HG03139 (cell line): ENCODE results near the gene CNIH2.
"Not testable (repeated sequence)": the region's sequence is repeated elsewhere in the genome, so short reads cannot be mapped to it uniquely, and the experiment has no call there.

ENCODE experiments used
- ATAC-seq: cut with Tn5 transposase; IDR thresholded peaks from one replicate; pipeline ENCODE4 v1.9.1; 2021; ENCODE audit not compliant: unreplicated experiment

Gene CNIH2

DNA sequence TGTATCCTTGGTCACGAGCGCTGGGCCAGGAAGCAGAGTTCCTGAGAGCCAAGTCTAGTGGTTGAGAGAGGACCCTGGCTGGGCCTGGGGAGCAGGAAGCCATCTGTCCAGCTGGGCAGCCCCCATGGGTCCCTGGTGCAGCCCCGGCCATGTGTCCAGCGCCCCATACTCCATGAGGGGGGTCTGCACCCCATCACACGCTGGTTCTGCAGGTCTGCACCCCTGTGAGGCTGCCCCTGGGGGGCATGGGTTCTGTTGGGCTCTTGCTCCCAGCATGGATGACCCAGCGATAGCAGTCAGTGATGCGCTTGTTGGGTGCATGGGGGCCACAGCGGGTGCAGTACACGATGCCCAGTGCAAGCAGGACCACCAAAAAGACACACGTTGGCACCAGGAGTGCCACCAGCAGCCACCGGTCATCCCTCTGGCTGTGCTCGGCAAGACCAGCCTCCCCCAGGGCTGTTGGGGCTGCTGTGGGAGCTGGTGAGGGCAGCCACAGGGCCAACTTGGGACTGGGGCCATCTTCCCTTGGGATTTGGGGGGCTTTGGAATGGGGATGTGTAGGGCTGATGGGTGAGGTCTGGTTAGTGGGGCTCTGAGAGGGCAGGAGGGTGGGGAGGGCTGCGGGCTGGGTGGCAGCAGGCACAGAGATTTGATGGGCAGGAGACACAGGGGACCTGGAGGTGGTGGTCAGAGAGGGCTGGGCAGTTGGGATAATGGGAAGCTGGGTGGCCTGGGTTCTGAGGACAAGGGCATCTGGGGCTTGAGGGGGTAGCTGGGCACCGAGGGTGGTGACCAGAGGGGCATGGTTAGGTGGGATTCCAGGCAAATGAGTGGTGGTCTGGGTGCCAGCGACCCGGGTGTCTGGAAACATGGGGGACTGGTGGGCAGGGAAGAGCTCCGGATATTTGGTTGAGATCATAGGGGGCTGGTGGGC lies 36.9 kb downstream of the CNIH2 start:
- no peak for ATAC-seq

DNA sequence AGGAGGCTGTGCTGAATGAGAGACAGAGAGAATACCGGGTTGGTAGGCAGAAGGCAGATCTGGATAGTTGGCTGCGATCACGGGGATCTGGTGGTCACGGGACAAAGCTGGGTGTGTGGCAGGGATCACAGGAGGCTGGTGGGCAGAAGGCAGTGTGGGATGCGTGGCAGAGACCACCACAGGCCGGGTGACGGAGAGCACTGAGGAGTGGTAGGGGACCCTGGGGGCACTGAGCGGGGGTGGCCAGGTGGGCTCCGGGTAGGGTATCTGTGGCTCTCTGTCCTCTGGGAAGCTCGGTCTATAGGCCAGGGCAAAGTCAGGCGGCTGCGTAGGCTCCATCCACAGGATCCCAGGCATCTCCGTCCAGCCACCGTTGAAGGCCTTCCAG lies 37.5 kb downstream of the CNIH2 start:
- no peak for ATAC-seq

DNA sequence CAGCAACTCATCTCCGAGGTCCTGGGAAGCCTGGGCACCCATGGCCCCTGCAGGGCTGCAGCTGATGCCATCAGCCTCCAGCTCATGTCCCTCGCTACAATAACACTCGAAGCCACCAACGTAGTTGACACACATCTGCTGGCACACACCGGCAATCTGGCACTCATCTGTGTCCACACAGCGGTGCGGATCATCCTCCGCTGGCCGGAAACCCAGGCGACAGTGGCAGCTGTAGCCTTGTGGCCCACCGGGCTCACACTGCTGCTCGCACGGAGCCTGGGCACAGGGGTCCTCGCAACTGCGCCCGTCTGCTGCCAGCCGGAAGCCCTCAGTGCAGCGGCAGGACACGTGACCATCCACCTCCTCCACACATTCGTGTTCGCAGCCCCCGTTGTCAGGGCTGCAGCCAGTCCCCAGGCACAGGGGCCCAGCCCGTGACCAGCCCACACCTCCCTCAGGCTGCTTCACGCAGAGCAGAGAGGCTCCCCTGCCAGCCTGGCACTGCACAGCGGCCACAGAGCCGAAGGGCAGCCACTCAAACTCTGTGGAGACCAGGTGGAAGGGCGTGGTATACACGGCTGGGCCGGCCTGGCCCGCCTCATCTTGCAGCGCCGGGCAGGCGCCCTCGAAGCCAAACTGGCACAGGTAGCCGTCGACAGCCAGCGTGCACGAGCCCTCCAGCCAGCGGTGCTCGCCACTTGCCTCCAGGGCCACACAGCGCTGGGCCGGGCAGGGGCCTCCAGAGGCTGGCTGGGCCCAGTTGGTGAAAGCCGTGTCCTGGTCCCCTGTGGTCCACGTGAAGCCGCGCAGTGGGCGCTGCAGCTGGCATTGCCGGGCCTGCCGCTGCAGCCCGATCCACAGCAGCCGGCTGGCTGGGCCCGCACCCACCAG lies 38.2 kb downstream of the CNIH2 start:
- no peak for ATAC-seq

DNA sequence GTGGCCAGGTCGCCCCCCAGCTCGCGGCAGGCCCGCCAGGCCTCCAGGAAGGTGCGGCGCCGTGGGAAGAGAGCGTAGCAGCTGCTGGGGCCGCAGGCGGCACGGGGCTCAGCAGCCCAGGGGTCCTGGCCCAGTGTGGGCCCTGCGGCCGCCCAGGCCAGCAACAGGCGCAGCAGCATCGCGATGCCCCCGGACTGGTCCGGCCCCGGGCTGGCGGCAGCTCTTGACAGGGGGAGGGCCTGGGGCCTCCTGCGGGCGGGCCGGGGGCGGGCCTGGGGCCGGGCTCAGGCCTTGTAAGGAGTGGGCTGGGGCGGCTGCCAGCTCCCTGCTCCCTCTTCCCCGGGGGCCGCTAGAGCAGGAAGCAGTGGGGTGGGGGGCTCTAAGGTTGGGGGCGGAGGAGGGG lies 38.9 kb downstream of the CNIH2 start, which contains the start of gene CD248:
Gene CD248 (minus strand): TSS at position 196 of the 403 bp plus-strand sequence. CDS start 17 bp downstream, at position 179.
- no peak for ATAC-seq

GRCh38 chr11:66317322-66317722 lies 39.3 kb downstream of the CNIH2 start:
- no peak for ATAC-seq

- no peak for ATAC-seq
Observed at GRCh38 chr11:66317723-66318599, 40.0 kb downstream of the CNIH2 start.

DNA sequence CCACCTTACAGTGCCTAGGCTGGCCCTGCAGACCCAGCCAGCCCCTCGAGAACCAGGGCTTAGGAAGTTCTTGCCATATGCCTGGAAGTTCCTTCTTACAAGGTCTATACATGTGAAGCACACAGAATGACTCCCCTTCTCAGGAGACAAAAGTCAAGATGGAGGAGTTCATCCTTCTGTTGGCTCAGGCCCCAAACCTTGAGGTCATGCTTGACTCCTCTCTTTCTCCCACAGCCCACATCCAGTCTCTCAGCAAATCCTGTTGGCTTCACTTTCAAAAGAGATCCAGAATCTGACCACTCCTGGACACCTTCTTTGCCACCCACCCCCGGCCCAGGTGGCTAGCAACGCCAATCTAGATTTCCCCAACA lies 40.6 kb downstream of the CNIH2 start:
- no peak for ATAC-seq

GRCh38 chr11:66320289-66320688 lies 42.3 kb downstream of the CNIH2 start:
- not testable (repeated sequence) for ATAC-seq

DNA sequence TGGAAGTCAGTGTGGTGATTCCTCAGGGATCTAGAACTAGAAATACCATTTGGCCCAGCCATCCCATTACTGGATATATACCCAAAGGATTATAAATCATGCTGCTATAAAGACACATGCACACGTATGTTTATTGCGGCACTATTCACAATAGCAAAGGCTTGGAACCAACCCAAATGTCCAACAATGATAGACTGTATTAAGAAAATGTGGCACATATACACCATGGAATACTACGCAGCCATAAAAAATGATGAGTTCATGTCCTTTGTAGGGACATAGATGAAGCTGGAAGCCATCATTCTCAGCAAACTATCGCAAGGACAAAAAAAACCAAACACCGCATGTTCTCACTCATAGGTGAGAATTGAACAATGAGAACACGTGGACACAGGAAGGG lies 42.8 kb downstream of the CNIH2 start:
- ATAC-seq = not testable (repeated sequence)

DNA sequence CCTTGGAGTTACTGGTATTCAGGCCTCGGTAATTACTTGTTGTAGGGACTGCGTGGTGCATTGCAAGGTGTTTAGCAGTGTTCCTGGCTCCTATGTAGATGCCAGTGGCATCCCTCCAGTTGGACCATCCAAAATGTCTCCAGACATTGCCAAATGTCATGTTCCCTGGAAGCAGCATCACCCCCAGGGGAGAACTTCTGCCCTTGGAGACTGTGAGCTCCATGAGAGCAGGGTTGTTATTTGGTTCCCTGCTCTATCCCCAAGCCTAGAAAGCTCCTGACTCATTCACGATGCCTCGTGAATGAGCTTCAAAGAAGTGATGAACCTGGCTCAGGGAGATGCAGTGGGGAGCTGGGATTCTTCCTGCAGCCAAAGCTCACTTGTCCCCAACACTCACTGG lies 43.6 kb downstream of the CNIH2 start:
- no peak for ATAC-seq

DNA sequence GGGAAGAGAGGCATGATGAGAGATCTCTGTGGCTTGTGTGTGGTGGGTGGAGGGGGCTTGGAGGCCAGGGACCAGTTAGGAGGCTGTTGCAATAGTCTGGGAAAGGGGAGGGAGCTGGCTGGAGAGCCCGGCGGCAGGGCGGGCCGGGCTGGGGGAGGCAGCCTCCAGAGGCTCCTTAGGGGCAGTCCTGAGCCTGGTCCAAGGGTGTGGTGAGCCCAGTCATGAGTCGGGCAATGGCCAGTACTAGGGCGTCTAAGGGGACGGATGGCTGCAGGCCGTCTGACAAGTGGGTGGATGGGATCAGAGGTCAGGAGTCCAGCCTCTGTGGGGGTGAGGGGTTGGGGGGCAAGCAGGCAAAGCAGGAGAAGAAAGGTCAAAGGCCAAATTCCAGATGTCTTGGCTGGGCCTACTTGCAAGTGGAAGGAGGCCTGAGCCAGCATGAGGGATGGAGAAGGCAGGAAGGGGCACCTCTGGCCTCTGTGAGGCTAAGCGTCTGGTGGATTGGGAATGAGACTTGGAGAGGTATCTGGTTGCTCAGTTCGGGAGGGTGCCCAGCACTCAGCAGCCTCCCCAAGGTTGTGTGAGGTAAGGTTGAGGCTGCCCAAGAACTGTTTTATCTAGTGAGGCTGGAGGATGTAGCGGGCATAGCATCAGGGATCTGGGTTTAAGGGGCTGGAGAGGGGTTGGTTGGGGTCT lies 44.9 kb downstream of the CNIH2 start:
- no peak for ATAC-seq

- no peak for ATAC-seq
Observed at GRCh38 chr11:66323684-66324083, 45.7 kb downstream of the CNIH2 start.

DNA sequence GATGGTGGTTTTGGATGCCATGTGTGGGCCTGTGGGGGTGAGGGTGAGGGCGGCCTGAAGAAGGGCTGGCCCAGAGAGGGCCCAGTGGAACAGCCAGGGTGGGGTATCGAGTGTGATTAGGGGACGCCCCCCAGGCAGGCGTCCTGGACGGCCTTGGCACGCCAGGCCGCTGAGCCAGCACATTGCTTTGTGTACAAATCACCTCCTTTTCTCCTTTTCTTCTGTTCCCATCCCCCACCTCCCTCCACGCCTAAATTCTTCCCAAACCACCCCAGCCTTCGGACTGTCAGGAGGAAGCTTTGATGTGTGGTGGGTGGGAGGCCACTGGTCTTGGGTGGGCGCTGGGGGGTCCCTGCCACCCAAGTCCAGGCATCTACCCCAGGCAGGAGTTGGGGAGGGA lies 46.7 kb downstream of the CNIH2 start:
- ATAC-seq = no peak

- ATAC-seq = no peak
Observed at GRCh38 chr11:66325263-66325671, 47.3 kb downstream of the CNIH2 start.

DNA sequence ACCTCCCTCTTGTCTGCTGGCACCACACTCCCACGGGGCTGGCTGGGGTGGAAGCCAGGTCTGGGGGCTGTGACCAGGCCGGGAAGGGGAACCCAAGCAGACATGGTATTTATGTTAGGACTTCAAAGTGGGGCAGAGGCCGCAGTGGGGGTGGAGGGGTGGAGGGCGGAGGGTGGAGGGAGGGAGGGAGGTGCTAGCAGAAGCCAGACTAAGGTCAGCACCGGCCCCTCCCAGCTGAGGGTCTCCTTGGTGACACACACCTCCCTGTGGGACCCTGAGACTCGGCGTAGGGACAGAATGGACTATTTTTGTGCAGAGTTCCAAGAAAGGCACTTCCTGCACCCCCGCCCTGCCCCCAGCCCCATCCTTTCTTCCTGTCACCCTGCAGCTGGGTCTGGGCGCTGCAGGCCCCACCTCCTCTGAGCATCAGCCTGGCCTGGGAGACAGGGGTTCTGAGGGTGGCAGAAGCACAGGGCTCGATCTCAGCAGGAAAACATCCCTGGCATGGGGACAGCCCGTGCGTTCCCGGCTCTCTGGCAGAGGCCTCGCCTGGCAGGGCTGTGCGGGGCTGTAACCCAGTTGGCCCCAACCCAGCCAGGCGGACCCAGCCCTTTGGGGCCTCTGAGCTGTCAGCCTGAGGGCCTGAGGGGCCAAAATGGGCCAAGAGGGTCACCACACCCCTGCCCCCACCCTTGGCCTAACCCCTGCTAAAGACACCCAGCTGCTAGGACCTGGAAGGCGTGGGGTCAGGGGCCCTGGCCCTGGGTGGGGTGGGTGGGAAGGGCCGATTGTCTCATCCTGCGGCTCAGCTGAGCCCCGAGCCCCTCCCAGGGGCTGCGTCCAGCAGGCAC lies 48.5 kb downstream of the CNIH2 start:
- ATAC-seq = no peak

- ATAC-seq = no peak
Observed at GRCh38 chr11:66327171-66328030, 49.4 kb downstream of the CNIH2 start.

GRCh38 chr11:66328031-66328301 lies 50.0 kb downstream of the CNIH2 start:
- no peak for ATAC-seq

- no peak for ATAC-seq
Observed at GRCh38 chr11:66328302-66329144, 50.5 kb downstream of the CNIH2 start.
